Neuronal stem cell (in vitro differentiated cells): ENCODE measurements around the gene TDO2.

Experiments used
- DNase-seq: peaks from one replicate; pipeline ENCODE4 v3.0.0-alpha.2; 2013; ENCODE audit warnings: low spot score
- H2AFZ ChIP-seq: one replicate; pipeline ENCODE4 v1.6.1; 2013; ENCODE audit warnings: mild to moderate bottlenecking, low read length, inconsistent platforms
- H2AK5ac ChIP-seq: 2 replicates; pipeline ENCODE4 v1.6.1; 2013; ENCODE audit warnings: low read depth, mild to moderate bottlenecking, inconsistent platforms, low read length, moderate library complexity, mixed read lengths
- H2BK120ac ChIP-seq: 2 replicates; pipeline ENCODE4 v1.6.1; 2013; ENCODE audit warnings: low read depth, mild to moderate bottlenecking, inconsistent platforms, low read length, moderate library complexity, mixed read lengths
- H2BK12ac ChIP-seq: one replicate; pipeline ENCODE4 v1.6.1; 2013; ENCODE audit warnings: low read length, inconsistent platforms
- H2BK15ac ChIP-seq: 2 replicates; pipeline ENCODE4 v1.6.1; 2013; ENCODE audit warnings: mild to moderate bottlenecking, low read length, inconsistent platforms, mixed read lengths
- H2BK5ac ChIP-seq: one replicate; pipeline ENCODE4 v1.6.1; 2013; ENCODE audit warnings: inconsistent platforms, mild to moderate bottlenecking, low read length, moderate library complexity
- H3K14ac ChIP-seq: one replicate; pipeline ENCODE4 v1.6.1; 2013; ENCODE audit warnings: low read length, inconsistent platforms
- H3K18ac ChIP-seq: 2 replicates; pipeline ENCODE4 v1.6.1; 2013; ENCODE audit warnings: low read length, inconsistent platforms
- H3K23ac ChIP-seq: 2 replicates; pipeline ENCODE4 v1.6.1; 2013; ENCODE audit warnings: low read depth, mild to moderate bottlenecking, mixed read lengths, low read length, inconsistent platforms; ENCODE audit not compliant: poor library complexity
- H3K27ac ChIP-seq: replicated peaks from 3 replicates; pipeline ENCODE4 v1.5.1; 2013; ENCODE audit warnings: low read length, inconsistent platforms
- H3K27me3 ChIP-seq, 3 experiments: 2 replicates each; pipeline ENCODE4 v1.6.1; 2013; ENCODE audit warnings: low read length in 3 of 3, mild to moderate bottlenecking in 2 of 3, inconsistent platforms in 1 of 3, low read depth in 1 of 3, mixed read lengths in 1 of 3, moderate library complexity in 1 of 3; ENCODE audit not compliant: control insufficient read depth in 3 of 3, insufficient read depth in 3 of 3
- H3K36me3 ChIP-seq, 2 donors: replicated peaks in 1 of 2; 2 replicates each; pipeline ENCODE4 v1.6.1; 2013; ENCODE audit warnings: low read length in 2 of 2; ENCODE audit not compliant: control insufficient read depth in 2 of 2, insufficient read depth in 2 of 2
- H3K4ac ChIP-seq: 2 replicates; pipeline ENCODE4 v1.6.1; 2013; ENCODE audit warnings: inconsistent platforms, mild to moderate bottlenecking, low read length, moderate library complexity
- H3K4me1 ChIP-seq, 2 donors: 1 replicate in 1 of 2; 2 replicates in 1 of 2; pipeline ENCODE4 v1.6.1; 2013; ENCODE audit warnings: low read length in 2 of 2, low read depth in 1 of 2; ENCODE audit not compliant: control insufficient read depth in 2 of 2, insufficient read depth in 1 of 2
- H3K4me2 ChIP-seq: one replicate; pipeline ENCODE4 v1.6.1; 2013; ENCODE audit warnings: mild to moderate bottlenecking, low read length, inconsistent platforms; ENCODE audit not compliant: insufficient read depth, poor library complexity, severe bottlenecking
- H3K4me3 ChIP-seq, 2 donors: 2 replicates each; pipeline ENCODE4 v1.5.1; 2013; ENCODE audit warnings: low read length in 2 of 2, mild to moderate bottlenecking in 2 of 2, inconsistent platforms in 1 of 2, moderate library complexity in 1 of 2
- H3K79me1 ChIP-seq: one replicate; pipeline ENCODE4 v1.6.1; 2013; ENCODE audit warnings: low read depth, mild to moderate bottlenecking, inconsistent platforms, low read length, moderate library complexity
- H3K9ac ChIP-seq: one replicate; pipeline ENCODE4 v1.6.1; 2013; ENCODE audit warnings: mild to moderate bottlenecking, low read depth, low read length, inconsistent platforms; ENCODE audit not compliant: poor library complexity
- H3K9me3 ChIP-seq, 2 donors: replicated peaks in 1 of 2; 2 replicates each; pipeline versions ENCODE3 to v1.6.1; 2013; ENCODE audit warnings: low read length in 2 of 2, mild to moderate bottlenecking in 2 of 2, inconsistent platforms in 1 of 2, low read depth in 1 of 2, mixed read lengths in 1 of 2, moderate library complexity in 1 of 2; ENCODE audit not compliant: control insufficient read depth in 2 of 2, insufficient read depth in 1 of 2
- H4K8ac ChIP-seq: one replicate; pipeline ENCODE4 v1.6.1; 2013; ENCODE audit warnings: low read depth, mild to moderate bottlenecking, inconsistent platforms, low read length, moderate library complexity
- H4K91ac ChIP-seq: one replicate; pipeline ENCODE4 v1.6.1; 2013; ENCODE audit warnings: low read length, low read depth, mild to moderate bottlenecking, inconsistent platforms; ENCODE audit not compliant: poor library complexity
- WGBS, 2 donors: extraction: QIAGEN DNeasy Blood & Tissue Kit; methylation state at CpG; one replicate each; pipeline ENCODE4 v1.1.7; 2013; ENCODE audit warnings: missing lambda C conversion rate in 2 of 2, mixed read lengths in 1 of 2; ENCODE audit not compliant: insufficient read length in 2 of 2, insufficient replicate concordance in 1 of 2; ENCODE audit errors: extremely low coverage in 2 of 2; 5-methylcytosine and 5-hydroxymethylcytosine counted together

TDO2 gene

DNA sequence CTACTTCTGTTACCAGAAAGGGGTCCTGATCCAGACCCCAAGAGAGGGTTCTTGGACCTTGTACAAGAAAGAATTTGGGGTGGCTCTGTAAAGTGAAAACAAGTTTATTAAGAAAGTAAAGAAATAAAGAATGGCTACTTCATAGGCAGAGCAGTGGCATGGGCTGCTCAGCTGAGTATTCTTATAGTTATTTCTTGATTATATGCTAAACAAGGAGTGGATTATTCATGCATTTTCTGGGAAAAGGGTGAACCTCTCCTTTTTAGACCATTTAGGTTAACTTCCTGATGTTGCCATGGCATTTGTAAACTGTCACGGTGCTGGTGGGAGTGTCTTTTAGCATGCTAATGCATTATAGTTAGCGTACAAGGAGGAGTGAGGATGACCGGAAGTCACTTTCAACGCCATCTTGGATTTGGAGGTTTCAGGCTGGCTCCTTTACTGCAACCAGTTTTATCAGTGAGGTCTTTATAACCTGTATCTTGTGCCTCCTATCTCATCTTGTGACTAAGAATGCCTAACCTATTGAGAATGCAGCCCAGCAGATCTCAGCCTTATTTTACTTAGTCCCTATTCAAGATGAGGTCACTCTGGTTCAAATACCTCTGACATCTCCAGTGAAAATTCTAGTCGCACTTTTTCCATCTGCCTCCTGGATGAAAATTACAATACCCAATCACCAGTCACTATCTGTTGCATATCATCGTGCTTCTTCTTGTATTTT lies 15.5 kb upstream of the TDO2 start:
- no peak for DNase-seq
- H3K27me3 ChIP-seq = no peaks in the 10 kb centered on the region
- no peaks in the 10 kb centered on the region for H3K36me3 ChIP-seq
- H3K9ac ChIP-seq = no peak overlapping the region
- H3K9me3 ChIP-seq = peaks cover 0 to 2% of the 10 kb centered on the region in 2 donors
- H3K4me2 ChIP-seq = no peak overlapping the region
- no peak overlapping the region for H4K91ac ChIP-seq
- no peaks in the 10 kb centered on the region for H3K79me1 ChIP-seq
- H2AFZ ChIP-seq = no peak overlapping the region
- H3K18ac ChIP-seq = no peak overlapping the region
- no CpG with 5 or more reads among the region's 6 CpGs for WGBS, 2 donors
- no peak overlapping the region for H2AK5ac ChIP-seq
- no peaks in the 10 kb centered on the region for H3K4me1 ChIP-seq
- no peak overlapping the region for H3K27ac ChIP-seq
- H2BK120ac ChIP-seq = no peak overlapping the region
- no peak overlapping the region for H2BK5ac ChIP-seq
- no peak overlapping the region for H3K4me3 ChIP-seq
- H2BK12ac ChIP-seq = no peak overlapping the region
- no peak overlapping the region for H3K23ac ChIP-seq
- H3K14ac ChIP-seq = no peak overlapping the region
- H4K8ac ChIP-seq = no peak overlapping the region
- no peak overlapping the region for H2BK15ac ChIP-seq
- H3K4ac ChIP-seq = no peak overlapping the region

GRCh38 chr4:155889031-155889793 lies 14.3 kb upstream of the TDO2 start:
- H3K9ac ChIP-seq = no peak overlapping the region
- no peak overlapping the region for H2BK5ac ChIP-seq
- no peak overlapping the region for H3K4me2 ChIP-seq
- H4K91ac ChIP-seq = no peak overlapping the region
- no peaks in the 10 kb centered on the region for H3K79me1 ChIP-seq
- H2BK15ac ChIP-seq = no peak overlapping the region
- no peak overlapping the region for H2BK120ac ChIP-seq
- no peak overlapping the region for H2AFZ ChIP-seq
- H3K4me1 ChIP-seq = no peaks in the 10 kb centered on the region
- H2AK5ac ChIP-seq = no peak overlapping the region
- no peak overlapping the region for H2BK12ac ChIP-seq
- no peak overlapping the region for H4K8ac ChIP-seq
- no peak overlapping the region for H3K4me3 ChIP-seq
- no peaks in the 10 kb centered on the region for H3K36me3 ChIP-seq
- H3K14ac ChIP-seq = no peak overlapping the region
- WGBS, 2 donors = no CpG with 5 or more reads among the region's 5 CpGs
- no peak overlapping the region for H3K4ac ChIP-seq
- no peaks in the 10 kb centered on the region for H3K27me3 ChIP-seq
- no peak overlapping the region for H3K18ac ChIP-seq
- no peak overlapping the region for H3K23ac ChIP-seq
- no peak overlapping the region for H3K27ac ChIP-seq
- no peaks in the 10 kb centered on the region for H3K9me3 ChIP-seq
- no peak for DNase-seq

DNA sequence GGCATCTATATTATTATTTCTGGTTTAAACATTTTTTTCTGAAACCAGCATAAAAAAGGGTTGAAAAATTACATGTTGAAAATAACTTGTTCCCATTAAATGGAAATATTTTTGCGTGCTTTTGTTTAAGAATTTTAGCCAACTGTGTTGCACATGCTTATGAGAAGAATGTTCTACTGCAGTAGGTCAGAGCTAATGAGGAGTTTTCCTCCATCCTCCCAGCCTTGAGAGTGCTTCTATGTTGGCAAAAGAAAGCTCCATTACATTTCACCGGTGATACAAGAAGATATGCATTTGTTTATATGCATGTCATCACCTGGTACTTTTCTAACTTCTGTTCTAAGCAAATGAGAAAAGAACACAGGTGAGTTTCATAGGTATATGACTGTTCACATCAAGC lies 13.6 kb upstream of the TDO2 start:
- Histone ChIP-seq H3K14ac (no peak overlapping the region), H3K4ac (no peak overlapping the region), H3K4me3 (no peak overlapping the region), H2BK12ac (no peak overlapping the region), H3K9me3 (no peaks in the 10 kb centered on the region), H3K27ac (no peak overlapping the region), H3K23ac (no peak overlapping the region), H2AFZ (no peak overlapping the region), H2BK15ac (no peak overlapping the region), H3K27me3 (no peaks in the 10 kb centered on the region), H4K91ac (no peak overlapping the region), H3K36me3 (no peaks in the 10 kb centered on the region), H3K9ac (no peak overlapping the region), H4K8ac (no peak overlapping the region), H2BK5ac (no peak overlapping the region), H3K4me2 (no peak overlapping the region), H3K4me1 (no peaks in the 10 kb centered on the region), H2BK120ac (no peak overlapping the region), H3K79me1 (no peaks in the 10 kb centered on the region), H2AK5ac (no peak overlapping the region), H3K18ac (no peak overlapping the region)
- no peak for DNase-seq
- WGBS, 2 donors = no CpG with 5 or more reads among the region's 2 CpGs

DNA sequence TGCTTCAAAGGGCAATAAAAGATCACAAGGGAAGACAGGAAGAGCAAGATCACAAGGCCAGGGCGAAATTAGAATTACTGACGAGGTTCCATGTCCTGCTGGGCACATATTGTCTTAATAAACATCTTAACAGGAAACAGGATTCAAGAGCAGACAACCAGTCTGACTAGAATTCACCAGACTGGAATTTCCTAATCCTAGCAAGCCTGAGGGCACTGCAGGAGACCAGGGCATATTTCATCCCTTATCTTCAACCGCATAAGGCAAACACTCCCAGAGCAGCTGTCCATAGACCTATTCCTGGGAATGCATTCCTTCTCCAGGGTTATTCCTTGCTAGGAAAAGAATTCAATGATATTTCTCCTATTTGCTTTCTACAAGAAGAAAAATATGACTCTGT lies 12.4 kb upstream of the TDO2 start:
- Histone ChIP-seq H3K18ac (no peak overlapping the region), H3K4me2 (no peak overlapping the region), H3K4me3 (no peak overlapping the region), H3K27me3 (no peaks in the 10 kb centered on the region), H2BK12ac (no peak overlapping the region), H4K91ac (no peak overlapping the region), H2BK5ac (no peak overlapping the region), H3K9ac (no peak overlapping the region), H4K8ac (no peak overlapping the region), H2BK120ac (no peak overlapping the region), H2AFZ (no peak overlapping the region), H3K4me1 (no peaks in the 10 kb centered on the region), H2AK5ac (no peak overlapping the region), H3K14ac (no peak overlapping the region), H2BK15ac (no peak overlapping the region), H3K36me3 (no peaks in the 10 kb centered on the region), H3K27ac (no peak overlapping the region), H3K23ac (no peak overlapping the region), H3K79me1 (no peaks in the 10 kb centered on the region), H3K4ac (no peak overlapping the region), H3K9me3 (no peaks in the 10 kb centered on the region)
- DNase-seq = no peak
- WGBS, 2 donors = no CpG with 5 or more reads among the region's 3 CpGs
